ENCODE data around the gene NDUFV2.

DNA sequence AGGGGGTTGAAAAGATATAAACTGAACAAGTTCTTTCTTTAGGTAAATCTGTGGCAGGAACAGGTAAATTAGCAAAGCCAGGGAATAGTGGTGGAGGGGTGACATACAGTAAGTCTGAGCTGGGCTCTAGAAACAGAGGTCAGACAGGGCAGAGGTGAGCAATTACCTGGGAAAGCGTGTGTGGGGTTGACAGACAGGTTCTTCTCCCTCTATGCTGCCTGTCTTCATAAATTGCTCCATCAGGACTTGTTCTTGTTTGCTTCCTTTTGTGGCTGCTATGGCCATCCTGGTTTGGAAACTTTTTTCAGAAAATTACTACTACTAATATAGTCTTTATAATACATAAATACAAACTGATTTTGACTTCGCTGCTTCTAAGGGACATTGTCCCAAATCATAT lies 30.7 kb downstream of the NDUFV2 start:
- TF ChIP-seq, protein P1, sequence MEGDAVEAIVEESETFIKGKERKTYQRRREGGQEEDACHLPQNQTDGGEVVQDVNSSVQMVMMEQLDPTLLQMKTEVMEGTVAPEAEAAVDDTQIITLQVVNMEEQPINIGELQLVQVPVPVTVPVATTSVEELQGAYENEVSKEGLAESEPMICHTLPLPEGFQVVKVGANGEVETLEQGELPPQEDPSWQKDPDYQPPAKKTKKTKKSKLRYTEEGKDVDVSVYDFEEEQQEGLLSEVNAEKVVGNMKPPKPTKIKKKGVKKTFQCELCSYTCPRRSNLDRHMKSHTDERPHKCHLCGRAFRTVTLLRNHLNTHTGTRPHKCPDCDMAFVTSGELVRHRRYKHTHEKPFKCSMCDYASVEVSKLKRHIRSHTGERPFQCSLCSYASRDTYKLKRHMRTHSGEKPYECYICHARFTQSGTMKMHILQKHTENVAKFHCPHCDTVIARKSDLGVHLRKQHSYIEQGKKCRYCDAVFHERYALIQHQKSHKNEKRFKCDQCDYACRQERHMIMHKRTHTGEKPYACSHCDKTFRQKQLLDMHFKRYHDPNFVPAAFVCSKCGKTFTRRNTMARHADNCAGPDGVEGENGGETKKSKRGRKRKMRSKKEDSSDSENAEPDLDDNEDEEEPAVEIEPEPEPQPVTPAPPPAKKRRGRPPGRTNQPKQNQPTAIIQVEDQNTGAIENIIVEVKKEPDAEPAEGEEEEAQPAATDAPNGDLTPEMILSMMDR (IDR thresholded peaks at IDR 0.05): no peak
- TF ChIP-seq EZH2phosphoT487 (IDR thresholded peaks at IDR 0.05): no peak

All from neural progenitor cell (in vitro differentiated cells).